ENCODE measurements around the gene CEP72.
"Not testable (repeated sequence)": the region's sequence is repeated elsewhere in the genome, so short reads cannot be mapped to it uniquely, and the experiment has no call there.

The CEP72 gene

DNA sequence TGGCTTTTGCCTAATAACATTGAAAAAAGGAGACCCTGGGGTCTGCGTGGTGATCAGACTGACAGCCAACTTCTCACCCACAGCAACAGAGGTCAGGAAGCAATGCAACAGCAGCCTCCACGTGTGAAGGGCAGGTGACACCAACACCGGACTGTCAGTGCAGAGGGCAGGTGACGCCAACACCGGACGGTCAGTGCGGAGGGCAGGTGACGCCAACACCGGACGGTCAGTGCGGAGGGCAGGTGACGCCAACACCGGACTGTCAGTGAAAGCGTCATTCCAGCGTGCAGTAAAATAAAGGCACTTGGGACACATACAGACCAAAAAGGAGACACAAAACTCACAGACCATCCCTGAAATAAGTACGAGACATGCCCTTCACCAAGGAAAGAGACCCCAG is 37.2 kb upstream of the CEP72 start:
- peaks cover 0 to 14% (median 12%) of the 10 kb centered on the region in 10 experiments; a peak in 16 of 20 replicates for H3K4me1 ChIP-seq
- peaks cover 0 to 5% (median 0%) of the 10 kb centered on the region in 11 experiments; a peak in 1 of 22 replicates for H4K20me1 ChIP-seq
- peaks cover 26 to 40% (median 31%) of the 10 kb centered on the region in 11 experiments for H3K9me3 ChIP-seq (replicated peaks in 1 of 11)
- TF ChIP-seq Cebpa-rat (IDR thresholded peaks at IDR 0.05): no peak
- H3K27me3 ChIP-seq: 0 out of 22 replicates have a peak, but pooled peaks cover 0 to 14% (median 0%) of the 10 kb centered on the region in 11 experiments
- H3K4me3 ChIP-seq: no peak overlapping the region
- no peak overlapping the region for H3K9ac ChIP-seq
- H3K27ac ChIP-seq: no peak overlapping the region
- no peaks in the 10 kb centered on the region for H3K36me3 ChIP-seq
- H3K4me2 ChIP-seq: no peak overlapping the region

DNA sequence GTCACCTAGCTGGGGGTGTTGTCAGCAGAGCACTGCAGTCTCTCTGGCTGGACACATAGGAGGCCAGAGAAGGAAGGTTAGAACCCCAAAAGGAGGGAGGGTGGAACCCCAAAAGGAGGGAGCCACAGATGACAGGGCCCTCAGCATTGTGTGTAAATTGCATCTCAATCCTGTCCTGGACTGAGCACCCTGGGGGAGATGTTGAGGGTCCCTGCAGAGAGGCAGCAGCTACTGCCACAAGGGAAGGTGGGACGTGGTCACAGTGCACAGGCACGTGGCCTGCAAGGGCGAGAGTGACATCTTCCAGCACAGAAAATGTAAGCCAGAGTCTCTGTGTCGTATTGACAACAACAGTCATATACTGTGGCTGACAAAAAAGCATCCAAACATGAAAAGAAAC is 36.5 kb upstream of the CEP72 start:
- H3K4me1 ChIP-seq: peaks cover 0 to 14% (median 12%) of the 10 kb centered on the region in 10 experiments; a peak in 16 of 20 replicates
- 0 out of 22 replicates have a peak, but pooled peaks cover 0 to 18% (median 0%) of the 10 kb centered on the region in 11 experiments for H3K27me3 ChIP-seq
- no peaks in the 10 kb centered on the region for H3K36me3 ChIP-seq
- H3K27ac ChIP-seq: no peak overlapping the region
- peaks cover 26 to 40% (median 31%) of the 10 kb centered on the region in 11 experiments for H3K9me3 ChIP-seq (replicated peaks in 1 of 11)
- H4K20me1 ChIP-seq: peaks cover 0 to 4% (median 0%) of the 10 kb centered on the region in 11 experiments; a peak in 1 of 22 replicates
- no peak overlapping the region for H3K4me2 ChIP-seq
- no peak overlapping the region for H3K4me3 ChIP-seq
- no peak for TF ChIP-seq Cebpa-rat (IDR thresholded peaks at IDR 0.05)
- H3K9ac ChIP-seq: no peak overlapping the region

DNA sequence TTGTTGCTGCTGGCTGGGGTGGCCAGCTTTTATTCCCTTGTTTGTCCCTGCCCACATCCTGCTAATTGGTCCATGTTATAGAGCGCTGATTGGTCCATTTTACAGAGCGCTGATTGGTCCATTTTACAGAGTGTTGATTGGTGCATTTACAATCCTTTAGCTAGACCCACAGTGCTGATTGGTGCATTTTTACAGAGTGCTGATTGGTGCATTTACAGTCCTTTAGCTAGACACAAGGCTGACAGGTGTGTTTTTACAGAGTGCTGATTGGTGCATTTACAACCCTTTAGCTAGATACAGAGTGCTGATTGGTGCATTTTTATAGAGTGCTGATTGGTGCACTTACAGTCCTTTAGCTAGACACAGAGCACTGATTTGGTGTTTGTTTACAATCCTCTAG is 34.9 kb upstream of the CEP72 start:
- not testable (repeated sequence) for H3K27ac ChIP-seq
- H3K27me3 ChIP-seq: 0 out of 22 replicates have a peak, but pooled peaks cover 0 to 14% (median 0%) of the 10 kb centered on the region in 11 experiments

DNA sequence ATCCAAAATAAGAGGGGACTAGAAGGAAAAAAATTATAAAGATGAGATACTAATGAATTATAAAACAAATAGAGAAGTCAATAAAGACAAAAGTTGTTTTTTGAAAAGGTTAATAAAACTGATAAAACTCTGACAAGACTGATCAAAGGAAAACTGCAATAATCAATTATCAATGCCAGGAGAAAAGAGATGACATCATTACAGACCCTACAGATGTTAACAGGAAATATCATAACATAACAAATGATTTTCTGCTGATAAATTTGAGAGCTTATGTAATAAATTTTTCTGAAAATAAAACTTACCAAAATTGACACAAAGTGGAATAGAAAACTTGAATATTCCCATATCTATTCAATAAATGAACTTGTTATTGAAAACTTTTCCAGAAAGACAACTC is 34.3 kb upstream of the CEP72 start:
- Histone ChIP-seq H3K27me3 (0 out of 22 replicates have a peak, but pooled peaks cover 0 to 12% (median 0%) of the 10 kb centered on the region in 11 experiments), H3K27ac (no peak overlapping the region), H3K4me1 (peaks cover 0 to 3% (median 0%) of the 10 kb centered on the region in 10 experiments; a peak in 3 of 20 replicates), H3K9me3 (replicated peaks in 1 of 11) (peaks cover 26 to 40% (median 35%) of the 10 kb centered on the region in 11 experiments), H3K36me3 (no peaks in the 10 kb centered on the region), H3K4me2 (no peak overlapping the region), H4K20me1 (no peaks in the 10 kb centered on the region), H3K9ac (no peak overlapping the region), H3K4me3 (no peak overlapping the region)
- TF ChIP-seq Cebpa-rat (IDR thresholded peaks at IDR 0.05): no peak

More for the DNA sequence above, 34.9 kb upstream of the CEP72 start:
- not testable (repeated sequence) for H4K20me1 ChIP-seq, H3K4me2 ChIP-seq, H3K4me1 ChIP-seq, H3K9ac ChIP-seq, H3K36me3 ChIP-seq, H3K4me3 ChIP-seq
- peaks cover 26 to 40% (median 31%) of the 10 kb centered on the region in 11 experiments for H3K9me3 ChIP-seq (replicated peaks in 1 of 11)

DNA sequence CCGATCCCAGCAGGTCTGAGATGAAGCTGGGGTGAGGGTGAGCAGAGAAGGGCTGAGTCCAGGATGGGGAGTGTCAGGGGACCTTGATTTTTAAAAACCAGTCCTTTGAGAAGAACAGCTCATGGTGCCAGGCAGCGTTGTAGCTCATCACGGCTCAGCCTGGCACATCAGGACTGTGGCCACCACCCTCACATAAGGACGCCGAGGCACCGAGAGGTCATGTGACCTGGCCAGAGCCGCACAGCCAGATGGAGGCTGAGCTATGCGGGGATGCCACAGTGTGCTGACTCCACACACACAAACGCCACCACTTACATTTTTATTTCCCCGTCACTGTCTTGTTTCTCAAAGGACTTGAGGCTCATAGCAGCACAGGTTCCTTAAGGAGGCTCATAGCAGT is 32.9 kb upstream of the CEP72 start:
- no peak overlapping the region for H3K4me3 ChIP-seq
- H3K36me3 ChIP-seq: no peaks in the 10 kb centered on the region
- peaks cover 26 to 46% (median 41%) of the 10 kb centered on the region in 11 experiments for H3K9me3 ChIP-seq (replicated peaks in 1 of 11)
- H4K20me1 ChIP-seq: no peaks in the 10 kb centered on the region
- no peak overlapping the region for H3K27ac ChIP-seq
- H3K9ac ChIP-seq: no peak overlapping the region
- no peak overlapping the region for H3K4me2 ChIP-seq
- 0 out of 22 replicates have a peak, but pooled peaks cover 0 to 9% (median 0%) of the 10 kb centered on the region in 11 experiments for H3K27me3 ChIP-seq
- no peak for TF ChIP-seq Cebpa-rat (IDR thresholded peaks at IDR 0.05)
- peaks cover 0 to 3% (median 0%) of the 10 kb centered on the region in 10 experiments; a peak in 1 of 20 replicates for H3K4me1 ChIP-seq

DNA sequence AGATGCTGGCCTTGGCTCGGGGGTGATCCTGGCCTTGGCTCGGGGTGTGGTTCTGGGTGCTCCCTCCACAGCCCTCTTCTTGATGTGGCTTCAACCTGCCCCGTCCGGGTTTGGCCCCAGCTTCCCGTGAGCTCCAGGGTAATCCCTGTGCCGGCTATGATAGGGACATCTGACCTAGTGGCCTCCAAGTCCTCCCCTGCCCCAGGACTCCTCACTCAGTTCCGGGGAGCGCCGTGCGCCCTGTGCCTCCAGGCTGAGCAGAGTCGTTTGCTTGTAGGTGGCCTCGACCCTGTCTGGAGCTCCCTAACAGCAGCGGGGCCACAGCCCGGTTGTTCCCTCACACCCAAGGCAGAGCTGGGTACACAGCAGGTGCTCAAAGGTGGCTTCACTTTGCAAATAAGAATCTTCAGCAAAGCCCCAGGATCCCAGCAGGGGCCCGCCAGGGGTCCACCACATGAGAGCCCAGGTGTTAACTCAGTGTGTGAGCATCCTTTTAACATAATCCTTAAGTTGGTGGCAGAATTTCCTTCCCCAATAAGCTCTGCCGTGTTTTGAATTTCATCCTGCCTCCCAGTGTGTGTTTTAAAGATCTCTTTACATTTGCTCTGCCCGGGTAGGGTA is 32.3 kb upstream of the CEP72 start:
- H3K9ac ChIP-seq: no peak overlapping the region
- 0 out of 22 replicates have a peak, but pooled peaks cover 0 to 9% (median 0%) of the 10 kb centered on the region in 11 experiments for H3K27me3 ChIP-seq
- no peaks in the 10 kb centered on the region for H3K36me3 ChIP-seq
- no peaks in the 10 kb centered on the region for H4K20me1 ChIP-seq
- peaks cover 0 to 3% (median 0%) of the 10 kb centered on the region in 10 experiments; a peak in 1 of 20 replicates for H3K4me1 ChIP-seq
- H3K27ac ChIP-seq: no peak overlapping the region
- H3K4me2 ChIP-seq: no peak overlapping the region
- peaks cover 26 to 46% (median 40%) of the 10 kb centered on the region in 11 experiments for H3K9me3 ChIP-seq (replicated peaks in 1 of 11)
- H3K4me3 ChIP-seq: no peak overlapping the region
- TF ChIP-seq Cebpa-rat (IDR thresholded peaks at IDR 0.05): no peak

DNA sequence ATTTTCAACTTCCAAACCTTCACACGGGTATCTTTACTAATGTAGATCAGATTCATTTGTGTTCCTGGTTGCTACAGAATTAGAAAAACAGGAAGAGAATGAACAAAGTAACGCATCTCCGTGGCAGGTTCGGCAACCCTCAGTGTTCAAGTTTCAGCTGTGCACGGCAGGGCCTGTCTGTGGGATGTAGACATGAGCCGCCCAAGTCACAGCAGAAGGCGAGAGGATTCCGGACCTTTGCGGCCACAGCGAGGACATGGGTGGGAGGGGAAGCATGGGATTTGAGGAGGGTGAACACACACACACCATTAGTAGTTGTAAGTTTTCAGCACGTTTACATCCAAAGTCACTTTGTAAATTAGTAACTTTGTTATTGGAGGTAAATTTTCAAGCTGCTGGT is 31.7 kb upstream of the CEP72 start:
- H3K9ac ChIP-seq: no peak overlapping the region
- H4K20me1 ChIP-seq: no peaks in the 10 kb centered on the region
- H3K4me2 ChIP-seq: no peak overlapping the region
- H3K4me1 ChIP-seq: peaks cover 0 to 3% (median 0%) of the 10 kb centered on the region in 10 experiments; a peak in 1 of 20 replicates
- no peak for TF ChIP-seq Cebpa-rat (IDR thresholded peaks at IDR 0.05)
- no peak overlapping the region for H3K4me3 ChIP-seq
- 0 out of 22 replicates have a peak, but pooled peaks cover 0 to 9% (median 0%) of the 10 kb centered on the region in 11 experiments for H3K27me3 ChIP-seq
- H3K27ac ChIP-seq: no peak overlapping the region
- H3K9me3 ChIP-seq (replicated peaks in 1 of 11): peaks cover 25 to 42% (median 34%) of the 10 kb centered on the region in 11 experiments
- H3K36me3 ChIP-seq: no peaks in the 10 kb centered on the region

DNA sequence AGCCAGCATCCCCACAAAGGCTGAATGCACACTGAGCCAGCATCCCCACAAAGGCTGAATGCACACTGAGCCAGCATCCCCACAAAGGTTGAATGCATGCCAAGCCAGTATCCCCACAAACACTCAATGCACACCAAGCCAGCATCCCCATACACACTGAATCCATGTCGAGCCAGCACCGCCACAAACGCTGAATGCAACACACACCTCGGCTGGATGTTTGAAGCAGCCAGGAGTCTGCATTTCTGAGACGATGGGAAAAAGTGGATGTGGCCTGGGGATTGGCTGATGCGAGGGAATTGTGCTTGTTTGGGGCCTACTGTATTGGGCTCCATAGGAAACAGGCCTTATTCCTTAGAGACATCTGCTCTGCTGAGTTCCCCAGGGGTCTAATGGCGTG is 30.9 kb upstream of the CEP72 start:
- no peaks in the 10 kb centered on the region for H4K20me1 ChIP-seq
- no peak for TF ChIP-seq Cebpa-rat (IDR thresholded peaks at IDR 0.05)
- 0 out of 22 replicates have a peak, but pooled peaks cover 0 to 9% (median 0%) of the 10 kb centered on the region in 11 experiments for H3K27me3 ChIP-seq
- H3K27ac ChIP-seq: no peak overlapping the region
- H3K4me1 ChIP-seq: peaks cover 0 to 3% (median 0%) of the 10 kb centered on the region in 10 experiments; a peak in 1 of 20 replicates
- no peak overlapping the region for H3K4me3 ChIP-seq
- peaks cover 16 to 34% (median 26%) of the 10 kb centered on the region in 11 experiments for H3K9me3 ChIP-seq (replicated peaks in 1 of 11)
- H3K9ac ChIP-seq: no peak overlapping the region
- peak overlapping the region in 1 of 11 experiments; percentile 9; a peak in 1 of 22 replicates for H3K4me2 ChIP-seq
- H3K36me3 ChIP-seq: no peaks in the 10 kb centered on the region

DNA sequence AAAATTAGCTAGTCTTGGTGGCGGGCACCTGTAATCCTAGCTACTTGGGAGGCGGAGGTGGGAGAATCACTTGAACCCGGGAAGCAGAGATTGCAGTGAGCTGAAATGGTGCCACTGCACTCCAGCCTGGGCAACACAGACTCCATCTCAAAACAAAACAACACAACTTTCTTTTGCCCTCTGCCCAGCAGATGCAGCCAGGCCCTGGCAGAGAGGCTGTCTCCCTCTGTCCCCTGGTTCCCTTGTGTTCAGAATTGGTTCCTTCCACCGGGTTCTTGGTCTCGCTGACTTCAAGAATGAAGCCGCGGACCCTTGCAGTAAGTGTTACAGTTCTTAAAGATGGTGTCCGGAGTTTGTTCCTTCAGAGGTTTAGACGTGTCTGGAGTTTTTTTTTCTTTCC is 30.2 kb upstream of the CEP72 start:
- Histone ChIP-seq H3K4me2 (no peak overlapping the region), H3K27ac (no peak overlapping the region), H3K36me3 (no peaks in the 10 kb centered on the region), H3K4me1 (peaks cover 0 to 3% (median 0%) of the 10 kb centered on the region in 10 experiments; a peak in 1 of 20 replicates), H3K27me3 (0 out of 22 replicates have a peak, but pooled peaks cover 0 to 9% (median 0%) of the 10 kb centered on the region in 11 experiments), H3K9me3 (replicated peaks in 1 of 11) (peaks cover 10 to 27% (median 19%) of the 10 kb centered on the region in 11 experiments), H3K9ac (no peak overlapping the region), H3K4me3 (no peak overlapping the region), H4K20me1 (no peaks in the 10 kb centered on the region)
- TF ChIP-seq Cebpa-rat (IDR thresholded peaks at IDR 0.05): no peak

DNA sequence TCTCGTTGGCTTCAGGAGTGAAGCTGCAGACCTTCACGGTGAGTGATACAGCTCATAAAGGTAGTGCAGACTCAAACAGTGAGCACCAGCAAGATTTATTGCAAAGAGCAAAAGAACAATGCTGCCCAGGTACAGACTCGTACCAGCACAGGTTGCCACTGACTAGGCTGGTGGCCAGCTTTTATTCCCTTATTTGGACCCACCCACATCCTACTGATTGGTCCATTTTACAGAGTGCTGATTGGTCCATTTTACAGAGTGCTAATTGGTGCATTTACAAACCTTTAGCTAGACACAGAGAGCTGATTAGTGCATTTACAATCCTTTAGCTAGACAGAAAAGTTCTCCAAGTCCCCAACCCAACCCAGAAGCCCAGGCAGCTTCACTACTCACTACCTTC is 29.7 kb upstream of the CEP72 start:
- H3K9ac ChIP-seq, H3K27me3 ChIP-seq, H3K27ac ChIP-seq, H4K20me1 ChIP-seq, H3K4me2 ChIP-seq, H3K4me1 ChIP-seq, H3K4me3 ChIP-seq, H3K36me3 ChIP-seq: not testable (repeated sequence)
- peaks cover 5 to 22% (median 14%) of the 10 kb centered on the region in 11 experiments for H3K9me3 ChIP-seq (replicated peaks in 1 of 11)

Data from BLaER1 treated with 17β-estradiol and CSF1 and Interleukin-3, amounts not matched to agents 10 nM and 100 nM (cell line).